GM18498 (cell line): ENCODE measurements around the gene ARHGAP1.

Experiments
- ATAC-seq: cut with Tn5 transposase; IDR thresholded peaks from one replicate; pipeline ENCODE4 v1.9.1; 2021; ENCODE audit warnings: mild to moderate bottlenecking, moderate library complexity; ENCODE audit not compliant: unreplicated experiment

The ARHGAP1 gene

DNA sequence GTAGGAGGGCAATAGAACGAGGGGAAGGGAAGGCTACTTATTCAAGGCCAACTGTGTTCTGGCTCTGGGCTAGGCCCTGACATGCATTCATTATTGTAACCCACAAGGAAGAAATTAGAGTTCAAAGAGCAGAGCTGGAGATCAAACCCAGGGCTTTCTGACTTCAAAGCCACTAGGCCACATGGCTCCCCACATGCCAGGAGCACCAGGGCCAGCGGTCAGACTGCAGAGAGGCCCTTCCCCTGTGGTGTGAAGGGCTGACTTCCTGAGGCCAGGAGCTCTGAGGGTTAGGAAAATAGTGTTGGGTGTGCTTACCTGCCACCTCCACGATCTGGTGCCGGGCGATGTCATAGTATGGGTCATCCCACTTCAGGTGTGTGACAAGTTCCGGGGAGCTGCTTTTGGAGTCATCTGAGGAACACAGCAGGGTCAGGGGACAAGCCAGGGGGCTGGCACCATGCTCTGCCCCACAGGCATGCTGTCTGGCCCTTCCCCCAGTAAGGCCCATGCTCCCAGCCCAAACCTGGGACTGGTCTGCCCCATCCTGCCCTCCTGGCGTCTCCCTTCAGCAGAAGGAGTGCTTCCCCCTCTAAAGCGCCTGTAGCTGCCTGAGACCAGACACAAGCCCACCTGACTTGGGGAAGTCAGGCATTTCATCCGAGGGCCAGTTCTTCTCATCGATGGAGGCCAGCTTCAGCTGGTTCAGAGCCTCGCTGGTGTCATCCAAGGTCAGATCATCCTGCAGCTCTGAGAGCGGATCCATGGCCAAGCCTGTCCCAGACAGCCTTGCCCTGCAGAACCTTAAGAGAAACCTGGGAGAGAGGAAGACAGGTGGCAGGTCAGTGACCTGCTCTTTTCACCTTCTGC is 4.8 kb downstream of the ARHGAP1 start:
- ATAC-seq = no peak

DNA sequence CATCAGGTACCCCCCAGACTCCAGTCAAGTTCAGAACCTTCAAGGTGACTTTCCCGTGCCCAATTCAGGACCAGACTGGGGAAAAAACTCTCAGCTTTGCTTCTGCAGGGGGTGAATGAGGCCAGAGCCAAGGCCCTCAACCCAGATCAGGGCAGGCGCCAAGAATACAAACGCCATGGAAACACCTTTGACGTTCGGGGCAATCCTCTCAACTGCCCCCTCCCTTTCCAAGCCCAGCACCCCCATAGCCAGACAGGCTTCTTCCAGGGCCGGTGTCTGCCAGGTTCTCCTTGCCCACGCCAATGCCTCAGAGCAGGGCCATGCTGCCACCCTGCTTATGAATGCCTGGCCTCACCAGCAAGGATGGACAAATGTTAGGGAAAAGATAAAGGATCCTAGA is 5.8 kb downstream of the ARHGAP1 start:
- no peak for ATAC-seq

DNA sequence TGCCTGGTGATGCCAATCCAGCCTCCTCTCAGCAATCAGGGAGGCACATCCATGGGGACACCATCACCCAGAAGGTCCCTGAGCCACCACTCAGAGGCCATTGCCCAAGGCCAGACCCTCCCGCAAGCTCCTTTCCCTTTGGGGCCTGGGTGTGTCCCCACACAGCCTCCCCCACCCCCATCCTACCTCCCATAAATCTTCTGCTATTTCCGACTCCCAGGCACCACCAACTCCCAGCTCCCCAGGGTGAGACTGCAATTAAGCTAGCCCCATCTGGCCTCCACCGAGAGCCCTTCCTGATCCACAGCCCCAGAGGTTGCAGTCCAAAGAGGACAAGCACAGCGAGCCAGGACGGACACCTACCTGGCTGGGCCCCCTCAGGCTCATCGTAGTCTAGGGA is 6.3 kb downstream of the ARHGAP1 start:
- no peak for ATAC-seq

DNA sequence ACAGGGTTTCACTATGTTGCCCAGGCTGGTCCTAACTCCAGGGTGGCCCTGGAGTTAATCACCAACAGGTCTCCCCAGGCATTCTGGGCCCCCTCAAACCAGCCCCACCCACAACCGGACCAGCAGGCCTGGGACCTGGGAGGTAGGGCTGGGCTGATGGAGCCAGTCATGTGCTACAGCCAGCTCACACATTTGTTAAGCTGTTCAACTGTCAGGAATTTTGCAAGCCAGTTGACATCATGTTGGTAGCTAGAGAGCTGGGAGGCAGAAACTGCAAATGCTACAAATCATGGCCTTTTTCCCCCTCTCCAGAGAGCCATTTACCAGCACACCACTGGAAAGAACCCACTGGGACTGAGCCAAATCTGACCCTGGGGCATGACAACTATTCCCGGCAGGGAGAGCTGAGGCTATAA is 6.8 kb downstream of the ARHGAP1 start:
- ATAC-seq = no peak

DNA sequence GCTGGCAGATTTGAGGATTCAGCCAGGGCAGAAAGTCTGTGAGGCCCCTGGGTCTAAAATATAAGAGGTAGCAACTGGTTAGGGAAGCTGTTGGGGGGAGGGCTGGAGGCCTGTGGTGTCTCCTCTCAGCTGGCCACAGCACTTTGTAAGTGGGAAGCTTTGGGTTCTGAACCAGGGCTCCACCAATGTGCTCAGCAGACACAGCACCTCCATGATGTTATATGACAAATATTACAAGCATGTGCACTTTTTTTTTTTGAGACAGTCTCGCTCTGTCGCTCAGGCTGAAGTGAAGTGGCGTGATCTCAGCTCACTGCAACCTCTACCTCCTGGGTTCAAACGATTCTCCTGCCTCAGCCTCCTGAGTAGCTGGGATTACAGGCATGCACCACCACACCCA is 8.0 kb downstream of the ARHGAP1 start:
- no peak for ATAC-seq

DNA sequence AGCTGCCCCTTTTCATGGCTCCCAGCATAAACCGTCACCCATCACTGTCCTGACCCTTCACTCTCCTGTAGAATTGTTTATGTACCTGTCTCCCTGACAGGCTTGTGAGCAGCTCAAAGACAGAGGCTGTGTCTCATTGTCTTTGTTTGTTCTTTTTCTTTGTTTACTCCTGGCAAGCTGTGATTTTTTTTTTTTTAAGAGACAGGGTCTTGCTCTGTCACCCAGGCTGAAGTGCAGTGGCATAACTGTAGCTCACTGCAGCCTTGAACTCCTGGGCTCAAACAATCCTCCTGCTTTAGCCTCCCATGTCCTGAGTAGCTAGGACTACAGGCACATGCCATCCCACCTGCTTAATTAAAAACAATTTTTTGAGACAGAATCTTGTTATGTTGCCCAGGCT is 9.7 kb downstream of the ARHGAP1 start:
- ATAC-seq = no peak

DNA sequence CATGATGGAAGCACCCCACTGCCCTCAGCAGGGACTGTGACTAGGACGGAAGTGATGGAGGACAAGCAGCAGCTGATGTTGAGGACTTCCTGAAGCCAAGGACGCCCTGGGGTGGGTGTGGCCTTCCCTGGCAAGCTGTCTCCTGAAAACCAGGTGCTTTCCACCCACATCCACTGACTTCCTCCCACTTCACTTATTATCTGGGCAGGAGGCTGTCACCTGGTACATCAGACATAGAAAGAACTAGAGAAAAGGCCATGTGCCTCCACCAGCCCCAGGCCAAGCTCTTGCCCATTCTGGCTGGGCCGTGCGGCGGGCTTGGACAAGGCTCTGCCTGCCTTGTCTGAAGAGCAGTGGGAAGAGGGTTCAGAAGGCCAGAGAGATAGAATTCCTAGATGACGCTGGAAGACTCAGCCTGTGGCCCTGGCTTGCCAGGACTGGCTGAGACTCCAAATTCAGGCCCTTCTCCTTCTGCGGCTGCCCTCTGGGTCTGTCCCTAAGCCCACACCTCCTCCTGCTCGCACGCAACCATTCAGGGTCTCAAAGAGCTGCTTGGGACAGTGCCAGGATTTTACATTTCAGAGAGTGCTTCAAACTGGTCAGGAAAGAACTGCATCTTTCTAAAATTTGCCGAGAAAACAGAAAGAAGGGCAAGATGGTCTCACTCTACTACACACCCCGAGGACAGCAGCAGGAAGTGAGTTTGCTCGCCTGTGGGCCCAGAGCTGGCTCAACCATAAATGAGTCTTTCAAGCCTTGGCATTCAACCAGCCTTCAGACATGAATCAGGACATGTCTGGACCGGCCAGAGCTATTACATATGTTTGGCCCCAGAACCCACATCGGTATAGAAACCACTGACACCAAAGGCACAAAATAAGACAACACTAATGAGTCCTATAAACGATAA is 13.3 kb downstream of the ARHGAP1 start:
- ATAC-seq = no peak

DNA sequence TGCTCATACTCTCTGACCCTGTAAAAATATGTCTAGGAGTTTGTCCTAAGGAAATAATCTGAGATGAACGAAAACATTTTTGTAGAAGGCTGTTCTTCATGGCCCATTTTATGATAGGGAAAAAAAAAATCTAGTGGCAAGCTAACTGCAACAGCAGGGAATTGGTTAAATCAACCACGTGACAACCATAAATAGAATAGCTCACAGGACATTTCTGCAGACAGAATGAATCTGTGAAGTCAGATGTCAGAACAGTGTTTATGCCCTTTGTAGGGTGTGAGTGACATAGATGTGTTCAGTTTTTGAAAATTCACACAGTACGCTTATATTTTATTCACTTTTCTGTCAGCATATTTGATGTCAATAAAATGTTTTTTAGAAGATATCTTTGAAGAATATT is 16.1 kb downstream of the ARHGAP1 start:
- ATAC-seq = no peak

DNA sequence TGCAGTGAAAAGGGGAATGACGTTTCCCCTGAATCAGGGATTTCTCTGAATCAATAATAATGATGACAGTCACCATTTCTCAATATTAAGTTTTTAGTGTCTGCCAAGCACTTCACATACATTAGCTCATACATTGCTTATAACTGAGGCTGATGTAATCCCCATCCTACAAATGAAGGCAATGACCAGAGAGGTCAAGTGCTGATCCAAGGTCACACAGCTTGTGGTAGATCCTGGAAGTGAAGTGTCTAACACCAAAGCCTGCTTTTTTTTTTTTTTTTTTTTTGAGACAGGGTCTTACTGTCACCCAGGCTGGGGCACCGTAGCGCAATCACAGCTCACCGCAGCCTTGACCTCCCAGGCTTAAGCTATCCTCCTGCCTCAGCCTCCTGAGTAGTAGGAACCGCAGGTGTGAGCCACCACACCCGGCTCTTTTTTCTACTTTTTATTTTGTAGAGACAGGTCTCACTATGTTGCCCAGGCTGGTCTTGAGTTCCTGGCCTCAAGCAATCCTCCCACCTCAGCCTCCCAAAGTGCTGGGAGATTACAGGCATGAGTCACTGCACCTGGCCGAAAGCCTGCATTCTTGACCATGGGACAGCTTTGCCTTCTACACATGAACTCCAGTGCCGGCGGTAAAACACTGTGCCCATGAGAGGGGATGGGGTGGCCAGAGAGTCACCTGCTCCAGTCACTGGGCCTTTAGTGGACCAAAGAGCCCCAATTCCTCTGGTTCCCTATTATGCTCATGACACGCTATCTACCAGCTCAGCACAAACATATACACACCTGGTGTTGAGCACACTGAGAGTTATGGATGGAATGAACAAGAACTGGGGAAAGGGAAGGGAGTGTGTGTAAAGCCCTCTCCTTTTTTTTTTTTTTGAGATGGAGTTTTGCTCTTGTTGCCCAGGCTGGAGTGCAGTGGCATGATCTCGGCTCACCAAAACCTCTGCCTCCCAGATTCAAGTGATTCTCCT is 17.4 kb downstream of the ARHGAP1 start:
- ATAC-seq = no peak

DNA sequence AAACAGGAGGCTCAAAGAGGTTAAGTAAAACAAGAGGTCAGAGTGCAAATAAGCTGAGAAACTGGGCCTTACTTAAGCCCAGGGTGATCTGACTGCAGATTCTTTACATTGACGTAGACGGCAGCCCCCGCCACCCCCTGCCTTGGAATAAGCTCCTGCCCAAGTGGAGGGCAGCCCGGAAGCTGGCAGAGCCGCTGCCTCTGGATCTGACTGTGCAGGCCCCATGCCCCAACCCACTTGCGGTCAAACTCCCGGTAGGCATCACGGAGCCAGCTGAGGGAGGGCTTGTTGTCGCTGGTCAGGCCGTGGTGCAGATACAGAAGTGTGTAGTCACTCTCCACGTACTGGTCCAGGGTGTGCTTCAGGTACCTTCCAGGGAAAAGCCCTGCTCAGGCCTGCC is 18.6 kb downstream of the ARHGAP1 start:
- ATAC-seq = no peak

DNA sequence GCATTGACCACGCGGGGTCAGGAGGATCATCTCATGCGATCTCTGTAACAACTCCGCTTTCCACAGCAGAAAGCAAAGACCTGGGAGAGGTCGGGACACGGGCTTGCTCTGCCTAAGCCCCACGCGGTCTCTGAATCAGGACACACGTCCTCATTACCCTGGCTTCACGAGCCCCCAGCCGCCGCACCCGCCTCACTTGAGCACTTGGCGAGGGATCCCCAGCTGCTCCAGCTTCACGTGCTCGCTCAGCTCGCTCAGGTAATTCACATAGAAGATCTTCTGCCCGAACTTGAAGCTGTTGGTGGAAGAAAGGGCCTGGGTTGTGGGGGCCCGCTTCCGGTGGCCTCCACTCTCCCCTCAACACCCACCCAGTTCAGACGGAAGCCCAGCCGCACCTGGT is 19.6 kb downstream of the ARHGAP1 start:
- ATAC-seq = no peak

DNA sequence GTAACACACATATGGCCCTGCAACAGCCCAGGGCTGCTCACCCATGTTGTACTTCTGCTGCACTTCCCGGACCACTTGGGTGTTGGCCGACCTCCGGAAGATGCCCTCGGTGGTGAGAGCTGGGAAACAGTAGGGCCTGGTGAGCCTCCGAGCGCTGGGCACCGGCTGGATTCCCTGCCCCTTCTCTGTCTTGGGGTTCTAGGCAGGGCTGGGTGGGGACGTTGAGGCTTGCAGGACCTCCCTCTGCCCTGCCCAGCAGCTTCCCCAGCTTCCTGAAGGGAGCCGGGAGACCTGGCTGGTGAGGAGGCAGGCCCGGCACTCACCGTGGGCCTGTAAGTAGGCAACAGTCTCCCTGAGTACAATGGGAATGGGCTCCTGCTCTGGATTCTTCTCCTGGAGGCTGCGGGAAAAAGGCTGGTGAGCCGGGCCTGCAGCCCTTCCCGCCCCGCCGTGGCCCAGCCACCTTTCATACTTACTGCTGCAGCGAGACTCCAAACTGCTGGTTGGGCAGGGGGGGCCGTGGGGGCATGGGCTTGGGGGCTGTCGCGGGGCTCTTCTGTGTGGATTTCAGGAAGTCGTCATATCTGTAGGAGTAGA is 20.2 kb downstream of the ARHGAP1 start:
- ATAC-seq = no peak

DNA sequence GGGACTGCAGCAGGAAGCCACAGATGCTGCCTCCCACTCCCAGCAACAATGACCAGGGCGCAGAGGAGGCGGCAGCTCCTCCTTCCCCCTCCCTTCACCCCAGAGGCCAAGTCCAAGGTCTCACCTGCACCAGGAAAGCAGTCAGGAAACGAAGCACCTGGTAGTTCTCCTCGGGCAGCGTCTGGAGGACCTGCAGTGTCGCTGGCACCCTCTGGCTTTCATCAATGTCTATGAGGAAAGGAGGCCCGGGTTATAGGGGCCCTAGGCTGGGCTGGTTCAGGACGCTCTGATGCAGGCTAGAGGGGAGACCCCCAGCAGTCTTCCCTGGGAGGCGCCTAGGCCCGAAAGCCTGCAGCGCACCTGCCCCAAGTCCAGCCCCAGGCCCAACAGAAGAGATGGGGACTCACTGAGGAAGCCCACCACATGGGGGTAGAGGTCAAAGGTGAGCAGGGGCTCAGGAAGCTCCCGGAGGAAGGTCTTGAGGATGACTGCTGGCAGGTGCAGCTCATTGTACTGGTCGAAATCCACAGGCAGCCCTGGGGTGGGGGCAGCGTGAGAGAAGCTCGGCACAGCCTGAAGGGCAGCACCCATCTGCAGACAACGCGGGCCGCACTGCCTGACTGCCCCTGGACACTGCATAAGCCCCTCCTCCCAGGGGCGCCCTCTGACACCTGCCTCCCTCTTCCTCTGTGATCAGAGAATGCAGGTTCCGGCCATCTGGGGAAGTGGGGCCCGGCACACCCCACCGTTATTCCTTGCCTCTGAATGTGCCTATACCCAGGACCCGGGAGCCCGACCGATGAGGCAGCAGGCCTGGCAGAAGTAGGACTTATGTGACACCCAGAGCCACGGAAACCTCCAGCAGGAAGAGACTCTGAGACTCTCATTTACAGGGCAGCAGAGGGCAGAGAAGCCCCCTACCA is 20.9 kb downstream of the ARHGAP1 start:
- ATAC-seq = no peak

DNA sequence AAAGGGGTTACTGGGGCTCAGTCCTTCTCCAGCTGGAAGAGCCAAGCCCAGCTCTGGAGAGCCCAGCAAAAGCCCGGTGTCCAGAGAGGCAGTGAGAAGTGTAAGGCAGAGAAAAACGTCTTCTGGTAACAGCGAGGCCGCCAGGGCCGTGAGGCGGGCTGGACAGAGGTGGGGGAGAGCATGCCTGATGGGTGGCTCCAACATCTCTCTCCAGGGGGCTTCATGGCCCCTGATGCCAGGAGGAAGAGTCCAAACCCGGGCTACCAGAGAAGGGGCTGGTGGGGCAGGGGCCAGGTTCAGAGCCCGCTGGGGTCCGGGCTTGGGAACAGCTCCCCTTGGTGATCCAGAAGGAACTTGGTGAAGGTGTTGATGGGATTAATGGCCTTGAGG is 21.7 kb downstream of the ARHGAP1 start:
- no peak for ATAC-seq

DNA sequence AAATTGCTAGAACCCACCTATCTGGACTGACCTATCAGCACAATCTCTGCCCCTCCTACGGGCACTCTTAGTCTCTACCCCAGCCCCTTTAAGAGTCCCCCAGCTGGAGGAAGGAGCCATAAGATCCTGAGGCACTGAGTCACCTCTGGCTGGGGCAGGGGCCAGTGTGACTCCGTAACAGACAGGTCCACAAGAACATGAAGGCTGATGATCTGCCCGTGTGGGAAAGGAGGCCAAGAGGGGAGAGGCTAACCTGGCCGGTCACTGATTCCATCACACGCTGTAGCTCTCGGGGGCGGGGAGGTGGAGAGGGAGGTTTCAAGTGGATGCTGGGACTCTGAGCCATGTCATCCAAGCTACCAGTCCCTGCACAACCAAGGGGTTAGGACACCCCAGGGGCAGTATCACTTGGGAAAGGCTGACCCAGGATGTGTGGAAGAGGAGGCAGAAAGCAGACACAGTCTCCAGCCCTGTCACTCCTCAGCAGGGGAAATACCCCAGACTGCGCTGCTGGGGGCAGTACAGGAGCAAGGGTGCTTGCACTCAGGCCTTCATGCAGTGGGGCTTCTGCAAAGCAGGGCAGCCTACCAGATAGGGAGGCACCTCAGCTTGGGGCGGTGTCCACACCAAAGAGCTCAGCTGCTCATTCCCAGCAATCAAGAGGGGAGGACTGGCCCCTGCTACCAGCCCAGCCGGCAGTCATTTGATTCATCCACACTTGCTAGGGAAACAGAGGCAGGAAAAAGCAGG is 22.3 kb downstream of the ARHGAP1 start:
- no peak for ATAC-seq

DNA sequence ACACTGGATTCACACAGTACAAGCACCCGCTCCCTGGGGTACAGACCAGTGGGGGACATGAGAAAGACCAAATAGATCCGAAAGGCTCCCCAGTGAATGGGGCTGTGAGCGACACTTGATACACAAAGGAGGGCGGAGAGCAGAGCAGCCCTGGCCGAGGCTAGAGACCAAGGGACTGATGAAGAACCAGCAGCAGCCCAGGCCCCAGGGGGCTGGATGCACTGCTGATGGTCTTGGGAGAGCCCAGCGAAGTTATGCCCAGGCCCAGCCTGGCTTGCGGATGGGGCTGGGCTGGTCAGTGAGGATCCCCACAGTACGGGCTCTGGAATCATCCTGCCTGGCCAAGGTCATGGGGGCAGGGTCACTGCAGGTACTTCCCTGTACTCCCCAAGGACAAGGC is 23.2 kb downstream of the ARHGAP1 start:
- no peak for ATAC-seq

DNA sequence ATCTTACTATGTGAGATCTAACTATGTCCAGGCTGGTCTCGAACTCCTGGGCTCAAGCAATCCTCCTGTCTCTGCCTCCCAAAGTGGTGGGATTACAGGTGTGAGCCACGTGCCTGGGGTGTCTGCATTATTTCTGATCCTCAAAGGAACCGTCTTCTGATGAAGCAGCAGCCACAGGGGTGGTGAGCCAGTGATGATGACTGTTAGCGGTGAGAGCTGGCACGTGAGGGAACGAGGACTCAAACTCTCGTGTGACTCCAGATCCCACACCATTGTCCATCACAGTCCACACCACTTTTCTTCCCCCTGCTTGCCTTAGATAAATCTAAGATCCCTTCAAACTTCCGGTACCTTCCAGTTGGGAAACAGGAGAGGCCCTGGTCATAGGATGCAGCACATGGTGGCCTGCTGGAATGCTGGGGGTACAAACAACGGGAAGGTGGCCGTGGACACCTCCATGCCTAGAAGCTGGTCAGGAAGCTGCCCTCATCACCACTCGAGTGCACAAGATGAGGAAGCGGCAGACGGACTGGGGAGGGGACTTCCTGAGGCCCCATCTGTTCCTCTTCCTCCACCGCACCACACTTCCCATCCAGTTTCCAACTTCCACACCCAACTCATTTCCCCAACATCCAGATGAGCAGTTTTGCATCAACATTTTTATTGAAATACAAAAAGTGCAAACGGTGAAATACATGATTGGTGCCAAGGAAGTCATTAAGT is 23.8 kb downstream of the ARHGAP1 start:
- ATAC-seq = no peak

DNA sequence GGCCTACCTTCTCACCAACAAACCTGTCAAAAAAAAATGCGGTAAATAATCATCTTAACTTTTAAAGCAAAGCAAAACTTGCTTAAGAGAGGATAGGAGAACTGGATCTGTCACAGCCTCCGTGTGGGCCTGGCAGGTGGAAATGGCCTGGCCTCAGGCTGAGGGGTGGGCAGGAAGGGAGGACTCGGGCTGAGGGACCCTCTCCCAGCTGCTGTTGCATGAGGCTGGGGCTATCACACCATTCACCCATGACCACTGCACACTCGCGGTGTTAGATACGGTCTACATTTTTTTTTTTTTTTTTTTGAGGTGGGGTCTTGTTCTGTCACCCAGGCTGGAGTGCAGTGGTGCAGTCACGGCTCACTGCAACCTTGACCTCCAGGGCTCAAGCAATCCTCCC is 24.5 kb downstream of the ARHGAP1 start:
- no peak for ATAC-seq
